ENCODE measurements around the gene L3MBTL4.

DNA sequence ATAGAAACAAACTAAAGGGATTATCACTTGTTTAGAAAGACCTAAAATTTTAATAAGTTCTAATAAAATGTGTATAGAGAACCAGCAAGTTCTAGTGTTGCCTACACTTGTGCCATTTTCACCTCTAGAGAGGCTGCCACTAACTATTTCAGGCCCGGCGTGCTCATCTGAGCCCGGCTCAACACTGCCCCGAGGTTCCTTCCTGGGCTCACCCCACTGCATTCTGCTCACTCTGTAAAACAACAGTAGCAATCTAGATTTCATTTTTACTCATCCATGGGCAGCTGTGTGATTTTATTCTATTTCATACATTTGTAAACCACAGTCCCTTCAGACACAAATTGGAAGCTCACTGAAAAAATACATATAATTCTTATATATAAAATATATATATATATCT lies 253.2 kb downstream of the L3MBTL4 start:
- no peak for TF ChIP-seq CTCF (conservative IDR thresholded peaks at IDR 0.05; ENCODE audit: low read depth, low read length)
- no peak for TF ChIP-seq EZH2 (IDR thresholded peaks at IDR 0.05; ENCODE audit: borderline replicate concordance, low read depth, low read length, poor library complexity, severe bottlenecking)
